Liver (tissue), 9 donors: ENCODE results near the gene PDRG1. TPM values are rescaled to one million over a fixed set of nuclear protein-coding genes. Genes with fewer than 3 reads are reported as not detected.

Source experiments
- DNase-seq: peaks from one replicate; pipeline ENCODE4 v3.0.0-alpha.2; 2017; ENCODE audit warnings: low spot score
- H3K27ac ChIP-seq, 2 donors: one replicate each; pipeline ENCODE4 v1.7.0; 2013; ENCODE audit warnings: inconsistent platforms in 2 of 2, low read length in 2 of 2, control low read depth in 1 of 2, low read depth in 1 of 2, mild to moderate bottlenecking in 1 of 2
- H3K27me3 ChIP-seq, 4 donors: one replicate each; pipeline versions ENCODE4 v1.6.1 to v1.7.0; 2013; ENCODE audit warnings: low read length in 3 of 4, inconsistent platforms in 1 of 4, mild to moderate bottlenecking in 1 of 4, moderate library complexity in 1 of 4; ENCODE audit not compliant: control insufficient read depth in 4 of 4, insufficient read depth in 4 of 4
- H3K36me3 ChIP-seq, 4 donors: one replicate each; pipeline versions ENCODE4 v1.6.1 to v1.7.0; 2013; ENCODE audit warnings: low read length in 3 of 4, mild to moderate bottlenecking in 3 of 4, low read depth in 1 of 4, moderate library complexity in 1 of 4; ENCODE audit not compliant: control insufficient read depth in 4 of 4, insufficient read depth in 3 of 4
- H3K4me1 ChIP-seq, 4 donors: one replicate each; pipeline versions ENCODE4 v1.6.1 to v1.7.0; 2013; ENCODE audit warnings: low read length in 3 of 4, mild to moderate bottlenecking in 3 of 4, moderate library complexity in 1 of 4; ENCODE audit not compliant: control insufficient read depth in 4 of 4, insufficient read depth in 4 of 4
- H3K4me3 ChIP-seq, 3 donors: one replicate each; pipeline versions ENCODE4 v1.6.1 to v1.7.0; 2013; ENCODE audit warnings: low read length in 3 of 3, control low read depth in 1 of 3, low read depth in 1 of 3, mild to moderate bottlenecking in 1 of 3
- H3K9ac ChIP-seq, 2 donors: one replicate each; pipeline ENCODE4 v1.7.0; 2013; ENCODE audit warnings: low read length in 2 of 2, mild to moderate bottlenecking in 2 of 2, moderate library complexity in 2 of 2, control low read depth in 1 of 2, low read depth in 1 of 2
- H3K9me3 ChIP-seq, 4 donors: one replicate each; pipeline versions ENCODE4 v1.6.1 to v1.7.0; 2013; ENCODE audit warnings: low read length in 3 of 4; ENCODE audit not compliant: control insufficient read depth in 4 of 4
- ATF3 ChIP-seq: IDR thresholded peaks from 2 replicates; pipeline ENCODE4 v1.6.1; 2016; ENCODE audit warnings: antibody characterized with exemption
- CTCF ChIP-seq: fragments of 150-350 bp; IDR thresholded peaks from 2 replicates; pipeline ENCODE4 v1.5.1; 2017; ENCODE audit warnings: improper control_type of control experiment, low read depth, low read length; ENCODE audit not compliant: missing input control
- EGR1 ChIP-seq, 2 donors: IDR thresholded peaks; 2 replicates each; pipeline ENCODE4 v1.6.1; 2016 to 2018; ENCODE audit warnings: antibody characterized with exemption in 2 of 2, low read depth in 2 of 2
- FOXA1 ChIP-seq: IDR thresholded peaks from 2 replicates; pipeline ENCODE4 v1.6.1; 2016; ENCODE audit warnings: antibody characterized with exemption
- FOXA2 ChIP-seq: IDR thresholded peaks from 2 replicates; pipeline ENCODE4 v1.6.1; 2016; ENCODE audit warnings: antibody characterized with exemption
- HNF4A ChIP-seq, 2 donors: conservative IDR thresholded peaks; 2 replicates each; pipeline ENCODE4 v1.6.1; 2016; ENCODE audit warnings: antibody characterized with exemption in 2 of 2, mild to moderate bottlenecking in 2 of 2
- JUND ChIP-seq, 2 donors: IDR thresholded peaks; 2 replicates each; pipeline ENCODE4 v1.6.1; 2016; ENCODE audit warnings: antibody characterized with exemption in 2 of 2
- MAX ChIP-seq: IDR thresholded peaks from 2 replicates; pipeline ENCODE4 v1.6.1; 2016; ENCODE audit warnings: antibody characterized with exemption
- NR2F2 ChIP-seq: IDR thresholded peaks from 2 replicates; pipeline ENCODE4 v1.6.1; 2016; ENCODE audit warnings: antibody characterized with exemption
- REST ChIP-seq: IDR thresholded peaks from 2 replicates; pipeline ENCODE4 v1.6.1; 2016; ENCODE audit warnings: antibody characterized with exemption, mild to moderate bottlenecking
- RXRA ChIP-seq, 2 donors: IDR thresholded peaks; 2 replicates each; pipeline ENCODE4 v1.6.1; 2017 to 2018; ENCODE audit warnings: antibody characterized with exemption in 2 of 2, mild to moderate bottlenecking in 1 of 2
- SP1 ChIP-seq: IDR thresholded peaks from 2 replicates; pipeline ENCODE4 v1.6.1; 2018; ENCODE audit warnings: antibody characterized with exemption, mild to moderate bottlenecking
- TAF1 ChIP-seq: conservative IDR thresholded peaks from 2 replicates; pipeline ENCODE4 v1.6.1; 2016; ENCODE audit warnings: antibody characterized with exemption, mild to moderate bottlenecking
- YY1 ChIP-seq: IDR thresholded peaks from 2 replicates; pipeline ENCODE4 v1.6.1; 2016; ENCODE audit warnings: antibody characterized with exemption, mild to moderate bottlenecking
- ZBTB33 ChIP-seq: IDR thresholded peaks from 2 replicates; pipeline ENCODE4 v1.6.1; 2016; ENCODE audit warnings: antibody characterized with exemption
- WGBS: extraction: QIAGEN DNeasy Blood & Tissue Kit; methylation state at CpG from one replicate; pipeline ENCODE4 v1.1.7; 2013; 5-methylcytosine and 5-hydroxymethylcytosine counted together
- polyA plus RNA-seq, 2 donors: library from polyadenylated mRNA; stranded (reverse) in 1 of 2; unstranded in 1 of 2; fragments of 200-250 nt in 1 of 2; fragments of >200 nt in 1 of 2; fragmentation: Nextera tagmentation in 1 of 2; extraction: Ambion mirVana in 1 of 2; gene quantifications; one replicate each; pipeline versions ENCODE4 v1.2.1 to v1.2.3, GENCODE V29; 2013 to 2015
- total RNA-seq, 2 donors: library from RNA; depleted of rRNA; stranded (reverse); fragments of >200 nt; gene quantifications; one replicate each; pipeline ENCODE4 v1.2.3, GENCODE V29; 2014
- donor health status: healthy.
- donor health status: healthy.
- donor health status: healthy.
- donor health status: healthy.
- donor health status: healthy.

PDRG1 gene
- total and polyA plus RNA-seq, 4 donors = 2.2 to 8.0 (median 3.6) TPM

GRCh38 chr20:31996996-31997395, 45.1 kb upstream of the PDRG1 start:
- Histone ChIP-seq H3K27me3 (peaks cover 0 to 2% (median 0%) of the 10 kb centered on the region in 4 donors), H3K36me3 (no peaks in the 10 kb centered on the region)
- DNase-seq = no peak

GRCh38 chr20:31992086-31992485, 40.2 kb upstream of the PDRG1 start:
- Histone ChIP-seq H3K27me3 (peaks cover 0 to 2% (median 0%) of the 10 kb centered on the region in 4 donors), H3K9ac (no peak overlapping the region), H3K27ac (no peak overlapping the region), H3K4me3 (no peak overlapping the region), H3K36me3 (no peaks in the 10 kb centered on the region), H3K9me3 (no peaks in the 10 kb centered on the region), H3K4me1 (peaks cover 0 to 2% (median 0%) of the 10 kb centered on the region in 4 donors)
- 75% methylated on average over 2 of the region's 2 CpGs for WGBS
- TF ChIP-seq JUND (IDR thresholded peaks at IDR 0.05) (no peak), HNF4A (conservative IDR thresholded peaks at IDR 0.05) (no peak), MAX (no peak), CTCF (no peak), NR2F2 (no peak), RXRA (IDR thresholded peaks at IDR 0.05) (no peak), TAF1 (no peak), REST (no peak), EGR1 (IDR thresholded peaks at IDR 0.05; ENCODE audit: low read depth in 2 of 2) (no peak), FOXA2 (no peak), FOXA1 (no peak), ATF3 (no peak), ZBTB33 (no peak), YY1 (no peak)
- DNase-seq = no peak

More at GRCh38 chr20:31996996-31997395, 45.1 kb upstream of the PDRG1 start:
- no peak overlapping the region for H3K4me3 ChIP-seq
- WGBS = 94% methylated on average over 18 of the region's 18 CpGs
- H3K27ac ChIP-seq = no peak overlapping the region
- H3K4me1 ChIP-seq = peaks cover 0 to 2% (median 0%) of the 10 kb centered on the region in 4 donors
- TF ChIP-seq FOXA1 (no peak), NR2F2 (no peak), ZBTB33 (no peak), SP1 (no peak), JUND (IDR thresholded peaks at IDR 0.05) (no peak), MAX (no peak), TAF1 (no peak)
- no peaks in the 10 kb centered on the region for H3K9me3 ChIP-seq
- no peak overlapping the region for H3K9ac ChIP-seq
